Measurements from ENCODE around the gene KNCN. TPM values are rescaled to one million over a fixed set of nuclear protein-coding genes. Genes with fewer than 3 reads are reported as not detected.

The KNCN gene
- total RNA-seq, 2 donors from 2014 or later = not detected

- H3K4me3 ChIP-seq (ENCODE audit: low read length) = no peak overlapping the region
- H3K4me1 Mint-ChIP-seq = peaks cover 62% of the 10 kb centered on the region
- no peaks in the 10 kb centered on the region for H3K9me3 Mint-ChIP-seq
- H3K36me3 Mint-ChIP-seq (ENCODE audit: low read depth) = no peaks in the 10 kb centered on the region
- no peaks in the 10 kb centered on the region for H3K9me3 ChIP-seq (ENCODE audit: control insufficient read depth, low read length)
- peak; percentile 87 for DNase-seq
- peak overlapping the region; percentile 45 for H3K4me3 Mint-ChIP-seq
- no peak overlapping the region for H3K27ac ChIP-seq (ENCODE audit: low read depth, low read length)
- peaks cover 68% of the 10 kb centered on the region for H3K27me3 ChIP-seq (ENCODE audit: control insufficient read depth, insufficient read depth, low read length, poor library complexity, severe bottlenecking)
- H3K36me3 ChIP-seq (ENCODE audit: control insufficient read depth, insufficient read depth, low read length) = no peaks in the 10 kb centered on the region
- no peak for TF ChIP-seq CTCF (conservative IDR thresholded peaks at IDR 0.05)
- no peak overlapping the region for H3K27ac Mint-ChIP-seq
- H3K4me1 ChIP-seq (ENCODE audit: control insufficient read depth, insufficient read depth, low read length) = peaks cover 32% of the 10 kb centered on the region
- peaks cover 87% of the 10 kb centered on the region for H3K27me3 Mint-ChIP-seq (ENCODE audit: insufficient read depth)
- WGBS, 2 experiments (ENCODE audit: insufficient coverage in 1 of 2, insufficient read length in 1 of 2) = 20 to 30% methylated on average over 5 to 13 of the region's 13 CpGs
- H3K9ac ChIP-seq (ENCODE audit: extremely low read depth, low read length, poor library complexity, severe bottlenecking) = no peak overlapping the region
Measured at GRCh38 chr1:46525253-46525983, 26.0 kb downstream of the KNCN start.

GRCh38 chr1:46524843-46525242, 26.6 kb downstream of the KNCN start:
- 59 to 69% methylated on average over 4 to 5 of the region's 5 CpGs for WGBS, 2 experiments (ENCODE audit: insufficient coverage in 1 of 2, insufficient read length in 1 of 2)
- DNase-seq = no peak
- Mint-ChIP-seq H3K27ac (no peak overlapping the region), H3K4me3 (peak overlapping the region; percentile 45), H3K4me1 (peaks cover 65% of the 10 kb centered on the region), H3K36me3 (ENCODE audit: low read depth) (no peaks in the 10 kb centered on the region), H3K27me3 (ENCODE audit: insufficient read depth) (peaks cover 84% of the 10 kb centered on the region), H3K9me3 (no peaks in the 10 kb centered on the region)
- H3K4me3 ChIP-seq (ENCODE audit: low read length) = no peak overlapping the region
- no peak overlapping the region for H3K9ac ChIP-seq (ENCODE audit: extremely low read depth, low read length, poor library complexity, severe bottlenecking)
- peaks cover 33% of the 10 kb centered on the region for H3K4me1 ChIP-seq (ENCODE audit: control insufficient read depth, insufficient read depth, low read length)
- H3K27ac ChIP-seq (ENCODE audit: low read depth, low read length) = no peak overlapping the region
- peaks cover 62% of the 10 kb centered on the region for H3K27me3 ChIP-seq (ENCODE audit: control insufficient read depth, insufficient read depth, low read length, poor library complexity, severe bottlenecking)
- TF ChIP-seq CTCF (conservative IDR thresholded peaks at IDR 0.05) = no peak
- no peaks in the 10 kb centered on the region for H3K9me3 ChIP-seq (ENCODE audit: control insufficient read depth, low read length)
- H3K36me3 ChIP-seq (ENCODE audit: control insufficient read depth, insufficient read depth, low read length) = no peaks in the 10 kb centered on the region

- H3K4me3 ChIP-seq (ENCODE audit: low read length) = no peak overlapping the region
- Mint-ChIP-seq H3K36me3 (ENCODE audit: low read depth) (no peaks in the 10 kb centered on the region), H3K27me3 (ENCODE audit: insufficient read depth) (peaks cover 79% of the 10 kb centered on the region), H3K4me3 (no peak overlapping the region), H3K4me1 (peaks cover 72% of the 10 kb centered on the region), H3K27ac (no peak overlapping the region), H3K9me3 (no peaks in the 10 kb centered on the region)
- 87 to 94% methylated on average over 7 to 11 of the region's 11 CpGs for WGBS, 2 experiments (ENCODE audit: insufficient coverage in 1 of 2, insufficient read length in 1 of 2)
- TF ChIP-seq CTCF (conservative IDR thresholded peaks at IDR 0.05) = peak; percentile 14
- peaks cover 36% of the 10 kb centered on the region for H3K4me1 ChIP-seq (ENCODE audit: control insufficient read depth, insufficient read depth, low read length)
- H3K9me3 ChIP-seq (ENCODE audit: control insufficient read depth, low read length) = no peaks in the 10 kb centered on the region
- H3K9ac ChIP-seq (ENCODE audit: extremely low read depth, low read length, poor library complexity, severe bottlenecking) = no peak overlapping the region
- peaks cover 51% of the 10 kb centered on the region for H3K27me3 ChIP-seq (ENCODE audit: control insufficient read depth, insufficient read depth, low read length, poor library complexity, severe bottlenecking)
- no peak overlapping the region for H3K27ac ChIP-seq (ENCODE audit: low read depth, low read length)
- DNase-seq = peak; percentile 49
- H3K36me3 ChIP-seq (ENCODE audit: control insufficient read depth, insufficient read depth, low read length) = no peaks in the 10 kb centered on the region
Measured at GRCh38 chr1:46523496-46524353, 27.7 kb downstream of the KNCN start.
